Activated naive CD4-positive, alpha-beta T cell treated with anti-CD3 and anti-CD28 coated beads for 36 hours (primary cell): ENCODE results near the gene NF1. TPM values are rescaled to one million over a fixed set of nuclear protein-coding genes. Genes with fewer than 3 reads are reported as not detected.
"Not testable (repeated sequence)": the region's sequence is repeated elsewhere in the genome, so short reads cannot be mapped to it uniquely, and the experiment has no call there.

ENCODE experiments used
- CTCF ChIA-PET: fragments of 350-600 bp; sonication (Branson Sonifier 250); formaldehyde crosslinking; loops from one replicate; lab custom pipeline; 2021; ENCODE audit warnings: antibody characterized with exemption; lab: Charles Lee
- DNase-seq: peaks from one replicate; pipeline ENCODE4 v3.0.0-alpha.2; 2020
- H3K27ac Mint-ChIP-seq: one replicate; pipeline ENCODE4 v1.8.0; 2021; ENCODE audit warnings: mild to moderate bottlenecking, mixed read lengths
- H3K27me3 Mint-ChIP-seq: one replicate; pipeline ENCODE4 v1.8.0; 2021; ENCODE audit warnings: low read depth, mixed read lengths
- H3K36me3 Mint-ChIP-seq: one replicate; pipeline ENCODE4 v1.8.0; 2021; ENCODE audit warnings: low read depth, mixed read lengths
- H3K4me1 Mint-ChIP-seq: one replicate; pipeline ENCODE4 v1.8.0; 2021; ENCODE audit warnings: low read depth, mixed read lengths
- H3K4me3 Mint-ChIP-seq: one replicate; pipeline ENCODE4 v1.8.0; 2021; ENCODE audit warnings: mild to moderate bottlenecking, moderate library complexity, mixed read lengths
- H3K9me3 Mint-ChIP-seq: one replicate; pipeline ENCODE4 v1.8.0; 2021; ENCODE audit warnings: mixed read lengths
- intact Hi-C: fragments of 100-400 bp; cut with micrococcal nuclease; formaldehyde crosslinking; loops from one replicate; pipeline ENCODE4 v1.15.1; 2023
- total RNA-seq, 2 experiments: library from RNA; stranded (reverse); gene quantifications; one replicate each; pipeline ENCODE4 v1.2.3, GENCODE V29; 2021

Gene NF1
- total RNA-seq, 2 experiments from 2014 or later, result 19.5 to 22.8 TPM

- intact Hi-C loops, result no loop called here
- no peaks in the 10 kb centered on the region for H3K36me3 Mint-ChIP-seq
- no peak for DNase-seq
- H3K27me3 Mint-ChIP-seq, result no peaks in the 10 kb centered on the region
- no peak overlapping the region for H3K4me3 Mint-ChIP-seq
- CTCF ChIA-PET, result no interaction called here
- no peaks in the 10 kb centered on the region for H3K9me3 Mint-ChIP-seq
- no peaks in the 10 kb centered on the region for H3K4me1 Mint-ChIP-seq
- no peak overlapping the region for H3K27ac Mint-ChIP-seq
Observed at GRCh38 chr17:31089471-31089870, 5.3 kb upstream of the NF1 start.

GRCh38 chr17:31090650-31091049 lies 4.1 kb upstream of the NF1 start:
- H3K4me3 Mint-ChIP-seq, H3K36me3 Mint-ChIP-seq, DNase-seq, H3K4me1 Mint-ChIP-seq, H3K27ac Mint-ChIP-seq, CTCF ChIA-PET, H3K27me3 Mint-ChIP-seq, H3K9me3 Mint-ChIP-seq: not testable (repeated sequence)
- intact Hi-C loops, result loop anchor here (5.0 to 10.0 kb wide), 4 partner anchors 127 to 394 kb away; partner anchors contain the start of genes EVI2A and TEFM

GRCh38 chr17:31092475-31093064 lies 2.2 kb upstream of the NF1 start:
- intact Hi-C loops, result loop anchor here (5.0 to 10.0 kb wide), 4 partner anchors 125 to 392 kb away; partner anchors contain the start of genes EVI2A and TEFM
- CTCF ChIA-PET, result interaction anchor here (1.0 kb wide), 1 partner anchor 28 kb away, joined by 3 read pairs; no protein-coding TSS in a partner anchor

GRCh38 chr17:31093866-31094599 lies 744 bp upstream of the NF1 start:
- intact Hi-C loops, result loop anchor here (5.0 to 10.0 kb wide), 4 partner anchors 123 to 391 kb away; partner anchors contain the start of genes EVI2A and TEFM
- Mint-ChIP-seq H3K27ac (peak overlapping the region; percentile 53), H3K36me3 (no peaks in the 10 kb centered on the region), H3K4me3 (peak overlapping the region; percentile 94), H3K4me1 (peaks cover 11% of the 10 kb centered on the region), H3K27me3 (no peaks in the 10 kb centered on the region), H3K9me3 (no peaks in the 10 kb centered on the region)
- DNase-seq, result no peak
- CTCF ChIA-PET, result interaction anchor here (1.0 to 1.2 kb wide), 2 partner anchors 14 to 121 kb away, joined by 3 to 6 read pairs; no protein-coding TSS in a partner anchor

More at GRCh38 chr17:31092475-31093064, 2.2 kb upstream of the NF1 start:
- DNase-seq, result no peak
- H3K4me1 Mint-ChIP-seq, result peaks cover 11% of the 10 kb centered on the region
- no peaks in the 10 kb centered on the region for H3K9me3 Mint-ChIP-seq
- no peak overlapping the region for H3K4me3 Mint-ChIP-seq
- no peaks in the 10 kb centered on the region for H3K27me3 Mint-ChIP-seq
- H3K27ac Mint-ChIP-seq, result no peak overlapping the region
- H3K36me3 Mint-ChIP-seq, result no peaks in the 10 kb centered on the region

- Mint-ChIP-seq H3K27me3 (no peaks in the 10 kb centered on the region), H3K9me3 (no peaks in the 10 kb centered on the region), H3K4me1 (peaks cover 11% of the 10 kb centered on the region), H3K4me3 (peak overlapping the region; percentile 94), H3K36me3 (no peaks in the 10 kb centered on the region), H3K27ac (peak overlapping the region; percentile 72)
- intact Hi-C loops, result loop anchor here (5.0 to 10.0 kb wide), 4 partner anchors 191 to 389 kb away; partner anchors contain the start of gene TEFM
- CTCF ChIA-PET, result interaction anchor here (0.6 to 0.8 kb wide), 3 partner anchors 119 to 276 kb away, joined by 3 read pairs; no protein-coding TSS in a partner anchor
- peak; percentile 44 for DNase-seq
Observed at GRCh38 chr17:31095236-31096105, 694 bp downstream of the NF1 start.

GRCh38 chr17:31096106-31096436 lies 1.3 kb downstream of the NF1 start:
- H3K4me3 Mint-ChIP-seq, result peak overlapping the region; percentile 94
- H3K4me1 Mint-ChIP-seq, result peaks cover 11% of the 10 kb centered on the region
- peak; percentile 10 for DNase-seq
- CTCF ChIA-PET, result interaction anchor here (0.6 to 0.8 kb wide), 3 partner anchors 118 to 275 kb away, joined by 3 read pairs; no protein-coding TSS in a partner anchor
- H3K9me3 Mint-ChIP-seq, result no peaks in the 10 kb centered on the region
- H3K36me3 Mint-ChIP-seq, result no peaks in the 10 kb centered on the region
- intact Hi-C loops, result loop anchor here (5.0 to 10.0 kb wide), 4 partner anchors 191 to 389 kb away; partner anchors contain the start of gene TEFM
- no peaks in the 10 kb centered on the region for H3K27me3 Mint-ChIP-seq
- peak overlapping the region; percentile 72 for H3K27ac Mint-ChIP-seq

GRCh38 chr17:31099016-31099415 lies 4.2 kb downstream of the NF1 start:
- Mint-ChIP-seq H3K36me3 (no peaks in the 10 kb centered on the region), H3K27me3 (no peaks in the 10 kb centered on the region), H3K4me1 (peaks cover 11% of the 10 kb centered on the region), H3K27ac (no peak overlapping the region), H3K4me3 (no peak overlapping the region), H3K9me3 (no peaks in the 10 kb centered on the region)
- CTCF ChIA-PET, result no interaction called here
- no peak for DNase-seq
- intact Hi-C loops, result loop anchor here (5.0 to 10.0 kb wide), 4 partner anchors 194 to 386 kb away; partner anchors contain the start of gene TEFM

- intact Hi-C loops, result no loop called here
- H3K27ac Mint-ChIP-seq, result no peak overlapping the region
- no peak overlapping the region for H3K4me3 Mint-ChIP-seq
- no peak for DNase-seq
- no peaks in the 10 kb centered on the region for H3K27me3 Mint-ChIP-seq
- no peaks in the 10 kb centered on the region for H3K9me3 Mint-ChIP-seq
- H3K4me1 Mint-ChIP-seq, result peaks cover 9% of the 10 kb centered on the region
- CTCF ChIA-PET, result no interaction called here
- H3K36me3 Mint-ChIP-seq, result peaks cover 2% of the 10 kb centered on the region
Observed at GRCh38 chr17:31100840-31101459, 6.2 kb downstream of the NF1 start.

GRCh38 chr17:31101943-31102342 lies 7.2 kb downstream of the NF1 start:
- no peak overlapping the region for H3K27ac Mint-ChIP-seq
- no peaks in the 10 kb centered on the region for H3K9me3 Mint-ChIP-seq
- peaks cover 2% of the 10 kb centered on the region for H3K36me3 Mint-ChIP-seq
- intact Hi-C loops, result no loop called here
- H3K27me3 Mint-ChIP-seq, result no peaks in the 10 kb centered on the region
- peaks cover 2% of the 10 kb centered on the region for H3K4me1 Mint-ChIP-seq
- no peak for DNase-seq
- CTCF ChIA-PET, result no interaction called here
- no peak overlapping the region for H3K4me3 Mint-ChIP-seq

- no peaks in the 10 kb centered on the region for H3K27me3 Mint-ChIP-seq
- CTCF ChIA-PET, result interaction anchor here (0.7 kb wide), 1 partner anchor 111 kb away, joined by 3 read pairs; no protein-coding TSS in a partner anchor
Observed at GRCh38 chr17:31105991-31106390, 11.2 kb downstream of the NF1 start.

GRCh38 chr17:31111183-31111582 lies 16.4 kb downstream of the NF1 start:
- no peak for DNase-seq
- H3K27me3 Mint-ChIP-seq, result no peaks in the 10 kb centered on the region
- no peak overlapping the region for H3K4me3 Mint-ChIP-seq
- peaks cover 3% of the 10 kb centered on the region for H3K36me3 Mint-ChIP-seq
- intact Hi-C loops, result no loop called here
- no peaks in the 10 kb centered on the region for H3K9me3 Mint-ChIP-seq
- peaks cover 16% of the 10 kb centered on the region for H3K4me1 Mint-ChIP-seq
- CTCF ChIA-PET, result no interaction called here
- H3K27ac Mint-ChIP-seq, result peak overlapping the region; percentile 44

More at GRCh38 chr17:31105991-31106390, 11.2 kb downstream of the NF1 start:
- no peak for DNase-seq
- Mint-ChIP-seq H3K9me3 (no peaks in the 10 kb centered on the region), H3K4me3 (no peak overlapping the region), H3K4me1 (peaks cover 4% of the 10 kb centered on the region), H3K27ac (no peak overlapping the region), H3K36me3 (peaks cover 5% of the 10 kb centered on the region)
- intact Hi-C loops, result no loop called here
